Neuronal stem cell (in vitro differentiated cells): ENCODE measurements around the gene C19orf81.

Experiments used
- DNase-seq: peaks from one replicate; pipeline ENCODE4 v3.0.0-alpha.2; 2013; ENCODE audit warnings: low spot score
- H2AFZ ChIP-seq: one replicate; pipeline ENCODE4 v1.6.1; 2013; ENCODE audit warnings: mild to moderate bottlenecking, low read length, inconsistent platforms
- H2AK5ac ChIP-seq: 2 replicates; pipeline ENCODE4 v1.6.1; 2013; ENCODE audit warnings: low read depth, mild to moderate bottlenecking, inconsistent platforms, low read length, moderate library complexity, mixed read lengths
- H2BK120ac ChIP-seq: 2 replicates; pipeline ENCODE4 v1.6.1; 2013; ENCODE audit warnings: low read depth, mild to moderate bottlenecking, inconsistent platforms, low read length, moderate library complexity, mixed read lengths
- H2BK12ac ChIP-seq: one replicate; pipeline ENCODE4 v1.6.1; 2013; ENCODE audit warnings: low read length, inconsistent platforms
- H2BK15ac ChIP-seq: 2 replicates; pipeline ENCODE4 v1.6.1; 2013; ENCODE audit warnings: mild to moderate bottlenecking, low read length, inconsistent platforms, mixed read lengths
- H2BK5ac ChIP-seq: one replicate; pipeline ENCODE4 v1.6.1; 2013; ENCODE audit warnings: inconsistent platforms, mild to moderate bottlenecking, low read length, moderate library complexity
- H3K14ac ChIP-seq: one replicate; pipeline ENCODE4 v1.6.1; 2013; ENCODE audit warnings: low read length, inconsistent platforms
- H3K18ac ChIP-seq: 2 replicates; pipeline ENCODE4 v1.6.1; 2013; ENCODE audit warnings: low read length, inconsistent platforms
- H3K23ac ChIP-seq: 2 replicates; pipeline ENCODE4 v1.6.1; 2013; ENCODE audit warnings: low read depth, mild to moderate bottlenecking, mixed read lengths, low read length, inconsistent platforms; ENCODE audit not compliant: poor library complexity
- H3K27ac ChIP-seq: replicated peaks from 3 replicates; pipeline ENCODE4 v1.5.1; 2013; ENCODE audit warnings: low read length, inconsistent platforms
- H3K27me3 ChIP-seq, 3 experiments: 2 replicates each; pipeline ENCODE4 v1.6.1; 2013; ENCODE audit warnings: low read length in 3 of 3, mild to moderate bottlenecking in 2 of 3, inconsistent platforms in 1 of 3, low read depth in 1 of 3, mixed read lengths in 1 of 3, moderate library complexity in 1 of 3; ENCODE audit not compliant: control insufficient read depth in 3 of 3, insufficient read depth in 3 of 3
- H3K36me3 ChIP-seq, 2 donors: replicated peaks in 1 of 2; 2 replicates each; pipeline ENCODE4 v1.6.1; 2013; ENCODE audit warnings: low read length in 2 of 2; ENCODE audit not compliant: control insufficient read depth in 2 of 2, insufficient read depth in 2 of 2
- H3K4ac ChIP-seq: 2 replicates; pipeline ENCODE4 v1.6.1; 2013; ENCODE audit warnings: inconsistent platforms, mild to moderate bottlenecking, low read length, moderate library complexity
- H3K4me1 ChIP-seq, 2 donors: 1 replicate in 1 of 2; 2 replicates in 1 of 2; pipeline ENCODE4 v1.6.1; 2013; ENCODE audit warnings: low read length in 2 of 2, low read depth in 1 of 2; ENCODE audit not compliant: control insufficient read depth in 2 of 2, insufficient read depth in 1 of 2
- H3K4me2 ChIP-seq: one replicate; pipeline ENCODE4 v1.6.1; 2013; ENCODE audit warnings: mild to moderate bottlenecking, low read length, inconsistent platforms; ENCODE audit not compliant: insufficient read depth, poor library complexity, severe bottlenecking
- H3K4me3 ChIP-seq, 2 donors: 2 replicates each; pipeline ENCODE4 v1.5.1; 2013; ENCODE audit warnings: low read length in 2 of 2, mild to moderate bottlenecking in 2 of 2, inconsistent platforms in 1 of 2, moderate library complexity in 1 of 2
- H3K79me1 ChIP-seq: one replicate; pipeline ENCODE4 v1.6.1; 2013; ENCODE audit warnings: low read depth, mild to moderate bottlenecking, inconsistent platforms, low read length, moderate library complexity
- H3K9ac ChIP-seq: one replicate; pipeline ENCODE4 v1.6.1; 2013; ENCODE audit warnings: mild to moderate bottlenecking, low read depth, low read length, inconsistent platforms; ENCODE audit not compliant: poor library complexity
- H3K9me3 ChIP-seq, 2 donors: replicated peaks in 1 of 2; 2 replicates each; pipeline versions ENCODE3 to v1.6.1; 2013; ENCODE audit warnings: low read length in 2 of 2, mild to moderate bottlenecking in 2 of 2, inconsistent platforms in 1 of 2, low read depth in 1 of 2, mixed read lengths in 1 of 2, moderate library complexity in 1 of 2; ENCODE audit not compliant: control insufficient read depth in 2 of 2, insufficient read depth in 1 of 2
- H4K8ac ChIP-seq: one replicate; pipeline ENCODE4 v1.6.1; 2013; ENCODE audit warnings: low read depth, mild to moderate bottlenecking, inconsistent platforms, low read length, moderate library complexity
- H4K91ac ChIP-seq: one replicate; pipeline ENCODE4 v1.6.1; 2013; ENCODE audit warnings: low read length, low read depth, mild to moderate bottlenecking, inconsistent platforms; ENCODE audit not compliant: poor library complexity
- WGBS, 2 donors: extraction: QIAGEN DNeasy Blood & Tissue Kit; methylation state at CpG; one replicate each; pipeline ENCODE4 v1.1.7; 2013; ENCODE audit warnings: missing lambda C conversion rate in 2 of 2, mixed read lengths in 1 of 2; ENCODE audit not compliant: insufficient read length in 2 of 2, insufficient replicate concordance in 1 of 2; ENCODE audit errors: extremely low coverage in 2 of 2; 5-methylcytosine and 5-hydroxymethylcytosine counted together

C19orf81 gene

DNA sequence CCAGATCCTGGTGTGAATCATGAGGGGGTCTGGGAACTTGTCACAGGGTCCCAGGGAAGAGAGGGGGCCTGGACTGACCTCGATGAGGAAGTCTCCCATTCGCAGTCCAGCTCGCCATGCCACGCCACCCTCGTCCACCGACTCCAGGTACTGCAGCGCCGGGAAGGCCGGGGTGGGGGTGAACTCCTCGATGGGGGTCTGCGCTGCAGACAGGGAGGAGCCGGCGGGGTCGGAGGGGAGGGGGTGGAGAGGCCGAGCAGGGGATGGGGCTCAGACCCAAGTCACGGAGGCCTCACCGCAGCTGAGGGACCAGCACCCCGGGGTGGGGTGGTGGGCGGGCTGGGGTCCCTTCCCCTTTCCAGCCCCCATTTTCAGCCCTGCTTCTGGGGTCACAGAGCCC lies 39.5 kb downstream of the C19orf81 start:
- Histone ChIP-seq H2BK12ac (no peak overlapping the region), H3K27me3 (peaks cover 0 to 50% (median 5%) of the 10 kb centered on the region in 3 experiments)
- WGBS, 2 donors: no CpG with 5 or more reads among the region's 19 CpGs

DNA sequence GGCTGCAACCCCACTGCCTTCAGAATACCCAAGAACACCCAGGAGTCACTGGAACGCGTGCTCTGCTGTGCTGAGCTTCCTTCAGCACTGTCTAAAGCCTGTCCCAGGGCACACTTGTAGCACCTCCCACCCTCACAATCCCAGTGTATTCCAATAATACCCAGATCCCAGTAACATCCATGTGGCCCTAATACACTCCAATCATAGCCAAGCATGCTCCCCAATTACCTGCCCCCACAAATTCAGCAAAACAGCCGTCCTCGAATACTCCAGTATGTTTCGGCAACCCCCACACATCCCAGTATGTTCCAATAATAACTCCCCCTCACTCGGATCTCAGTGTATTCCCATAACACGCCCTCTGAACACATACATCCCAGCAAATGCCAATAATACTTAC lies 41.2 kb downstream of the C19orf81 start:
- no CpG with 5 or more reads among the region's 7 CpGs for WGBS, 2 donors
- Histone ChIP-seq H2BK12ac (no peak overlapping the region), H3K4me3 (no peak overlapping the region), H2AFZ (no peak overlapping the region), H3K4me2 (no peak overlapping the region), H3K36me3 (peaks cover 6% of the 10 kb centered on the region in 2 donors), H3K9me3 (peaks cover 0 to 1% of the 10 kb centered on the region in 2 donors), H4K8ac (no peak overlapping the region), H2AK5ac (no peak overlapping the region), H3K23ac (no peak overlapping the region), H3K27ac (no peak overlapping the region), H2BK15ac (no peak overlapping the region), H2BK5ac (no peak overlapping the region), H2BK120ac (no peak overlapping the region), H3K18ac (no peak overlapping the region), H3K4ac (no peak overlapping the region), H3K4me1 (peaks cover 18 to 21% of the 10 kb centered on the region in 2 donors), H3K79me1 (peaks cover under 1% of the 10 kb centered on the region), H3K9ac (no peak overlapping the region), H3K14ac (no peak overlapping the region), H4K91ac (no peak overlapping the region), H3K27me3 (peaks cover 0 to 57% (median 13%) of the 10 kb centered on the region in 3 experiments)
- no peak for DNase-seq

More for the DNA sequence above, 39.5 kb downstream of the C19orf81 start:
- no peak overlapping the region for H3K4me3 ChIP-seq
- no peak overlapping the region for H4K91ac ChIP-seq
- no peak overlapping the region for H3K27ac ChIP-seq
- H3K36me3 ChIP-seq: peaks cover 6 to 9% of the 10 kb centered on the region in 2 donors
- no peak overlapping the region for H2BK120ac ChIP-seq
- no peak for DNase-seq
- no peak overlapping the region for H3K18ac ChIP-seq
- no peak overlapping the region for H4K8ac ChIP-seq
- H2AFZ ChIP-seq: no peak overlapping the region
- no peak overlapping the region for H3K9ac ChIP-seq
- H2BK15ac ChIP-seq: no peak overlapping the region
- H3K9me3 ChIP-seq: peaks cover 0 to 1% of the 10 kb centered on the region in 2 donors
- no peak overlapping the region for H3K14ac ChIP-seq
- no peak overlapping the region for H3K23ac ChIP-seq
- H3K4ac ChIP-seq: no peak overlapping the region
- peaks cover 11 to 14% of the 10 kb centered on the region in 2 donors for H3K4me1 ChIP-seq
- H2BK5ac ChIP-seq: no peak overlapping the region
- H3K4me2 ChIP-seq: no peak overlapping the region
- H3K79me1 ChIP-seq: no peaks in the 10 kb centered on the region
- no peak overlapping the region for H2AK5ac ChIP-seq

DNA sequence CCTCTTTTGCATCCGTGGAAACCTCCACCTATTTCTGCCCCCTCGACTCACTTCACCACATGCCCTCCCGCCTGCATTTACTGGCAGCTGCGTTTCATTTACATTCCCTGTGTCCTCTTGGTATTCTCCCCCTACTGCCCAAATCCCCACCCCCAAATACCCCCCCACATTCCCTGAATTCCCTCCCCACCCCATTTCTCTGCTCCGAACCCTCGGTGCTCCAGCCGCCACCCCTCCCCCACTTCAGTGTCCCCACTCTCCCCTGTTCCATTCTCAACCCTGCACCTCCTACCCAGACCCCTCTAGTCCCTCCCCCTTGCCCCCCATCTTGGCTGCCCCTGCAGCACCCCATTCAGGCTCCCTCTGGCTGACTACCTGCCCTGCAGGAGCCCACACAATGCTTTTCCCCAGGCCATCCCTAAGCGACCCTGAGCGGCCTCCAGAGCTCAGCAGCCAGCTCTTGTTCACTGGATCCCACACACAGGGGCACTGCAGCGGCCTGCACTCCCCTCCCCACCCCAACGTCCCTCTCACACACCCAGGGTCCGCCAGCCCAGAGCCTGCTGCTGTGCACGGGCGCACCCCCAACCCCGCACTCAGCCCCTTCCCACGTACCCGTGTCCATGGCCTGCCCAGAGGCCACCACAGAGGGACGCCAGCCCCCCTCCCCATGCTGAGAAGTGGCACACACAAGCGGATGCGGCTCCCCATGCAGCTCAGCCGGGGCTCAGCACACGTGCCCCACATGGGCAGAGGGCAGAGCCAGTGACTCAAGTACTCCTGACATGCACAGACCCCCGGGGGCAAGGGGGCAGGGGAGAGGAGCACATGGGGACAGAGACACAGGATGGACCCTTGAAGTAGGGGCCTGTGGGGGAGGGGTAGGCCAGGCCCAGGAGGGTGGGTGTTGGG lies 44.1 kb downstream of the C19orf81 start:
- Histone ChIP-seq H3K27ac (no peak overlapping the region), H2AFZ (peak overlapping the region; percentile 76), H3K4me1 (peaks cover 24 to 25% of the 10 kb centered on the region in 2 donors), H3K4me2 (no peak overlapping the region), H3K18ac (peak overlapping the region; percentile 71), H2BK120ac (no peak overlapping the region), H4K91ac (no peak overlapping the region), H3K9ac (peak overlapping the region; percentile 30), H3K14ac (no peak overlapping the region), H3K36me3 (no peaks in the 10 kb centered on the region), H2BK5ac (no peak overlapping the region), H3K27me3 (peaks cover 0 to 48% (median 13%) of the 10 kb centered on the region in 3 experiments), H3K9me3 (no peaks in the 10 kb centered on the region), H3K4ac (no peak overlapping the region), H4K8ac (no peak overlapping the region), H3K79me1 (peaks cover 2% of the 10 kb centered on the region), H3K4me3 (peak overlapping the region; percentile 39 to 59), H2AK5ac (no peak overlapping the region), H2BK15ac (no peak overlapping the region), H3K23ac (peak overlapping the region; percentile 65), H2BK12ac (no peak overlapping the region)
- no peak for DNase-seq
- WGBS, 2 donors: no CpG with 5 or more reads among the region's 23 CpGs

DNA sequence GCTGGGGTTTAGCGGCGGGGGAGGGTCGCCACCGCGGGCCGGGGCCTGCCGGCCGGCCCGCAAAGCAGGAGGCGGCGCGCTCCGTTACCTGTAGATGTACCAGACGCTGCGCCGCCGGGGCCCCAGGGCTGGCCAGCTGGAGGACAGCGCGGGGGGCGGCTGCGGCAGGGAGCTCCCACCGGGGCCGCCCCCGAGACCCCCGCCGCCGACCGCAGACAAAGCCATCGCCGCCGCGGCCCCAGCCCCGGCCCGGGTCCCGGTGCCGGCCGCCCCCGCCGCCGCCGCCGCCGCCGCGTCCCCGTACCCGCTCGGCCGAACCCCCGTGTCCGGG lies 45.5 kb downstream of the C19orf81 start:
- Histone ChIP-seq H3K36me3 (no peaks in the 10 kb centered on the region), H3K4me3 (peak overlapping the region in 1 of 2 donors; percentile 39), H3K9me3 (no peaks in the 10 kb centered on the region), H2BK15ac (no peak overlapping the region), H4K91ac (no peak overlapping the region), H3K4ac (no peak overlapping the region), H2AFZ (no peak overlapping the region), H3K23ac (no peak overlapping the region), H3K4me1 (peaks cover 24 to 25% of the 10 kb centered on the region in 2 donors), H3K9ac (no peak overlapping the region), H2BK12ac (no peak overlapping the region), H4K8ac (no peak overlapping the region), H3K14ac (no peak overlapping the region), H2BK120ac (no peak overlapping the region), H3K27ac (no peak overlapping the region), H3K27me3 (peaks cover 0 to 45% (median 13%) of the 10 kb centered on the region in 3 experiments), H2BK5ac (no peak overlapping the region), H3K18ac (no peak overlapping the region), H3K79me1 (peaks cover 2% of the 10 kb centered on the region), H3K4me2 (peak overlapping the region; percentile 48), H2AK5ac (no peak overlapping the region)
- DNase-seq: no peak
- WGBS, 2 donors: no CpG with 5 or more reads among the region's 51 CpGs
